B cell (primary cell): Measurements from ENCODE around the gene SGPL1. TPM values are rescaled to one million over a fixed set of nuclear protein-coding genes. Genes with fewer than 3 reads are reported as not detected.

Experiments
- ATAC-seq: fragments of 200-7000 bp; cut with Tn5 transposase; one replicate; pipeline ENCODE4 v1.10.0; 2021; ENCODE audit warnings: low read depth, mild to moderate bottlenecking, moderate number of reproducible peaks, moderate library complexity
- CTCF ChIA-PET: fragments of 350-600 bp; sonication (Branson Sonifier 250); formaldehyde crosslinking; loops from one replicate; lab custom pipeline; 2021; ENCODE audit warnings: antibody characterized with exemption, inconsistent platforms; lab: Charles Lee
- POLR2A ChIA-PET: fragments of 350-600 bp; sonication (Branson Sonifier 250); formaldehyde crosslinking; loops from one replicate; lab custom pipeline; 2021; ENCODE audit warnings: antibody characterized with exemption; lab: Charles Lee
- DNase-seq: peaks from one replicate; pipeline ENCODE4 v3.0.0; 2013
- H2AFZ ChIP-seq: 2 replicates; pipeline ENCODE4 v1.6.1; 2012; ENCODE audit warnings: mild to moderate bottlenecking, low read depth, low read length; ENCODE audit not compliant: insufficient read depth, poor library complexity, severe bottlenecking
- H3K27ac ChIP-seq, 2 donors: 1 replicate in 1 of 2; 2 replicates in 1 of 2; pipeline ENCODE4 v1.5.1; 2012 to 2013; ENCODE audit warnings: low read length in 2 of 2, mild to moderate bottlenecking in 2 of 2, moderate library complexity in 1 of 2
- H3K27me3 ChIP-seq, 4 experiments: fragments of 200-600 bp in 1 of 4; sonication (generic) in 1 of 4; replicated peaks in 1 of 4; 1 replicate in 2 of 4; 2 replicates in 2 of 4; pipeline versions ENCODE4 v1.6.1 to v1.7.0; 2013 to 2016; ENCODE audit warnings: low read length in 3 of 4, mild to moderate bottlenecking in 2 of 4, mixed read lengths in 1 of 4, moderate library complexity in 1 of 4; ENCODE audit not compliant: insufficient read depth in 4 of 4, control insufficient read depth in 3 of 4; ENCODE audit errors: control extremely low read depth in 1 of 4
- H3K36me3 ChIP-seq, 2 experiments: replicated peaks in 1 of 2; 1 replicate in 1 of 2; 2 replicates in 1 of 2; pipeline versions ENCODE4 v1.6.1 to v1.7.1; 2013; ENCODE audit warnings: low read length in 1 of 2; ENCODE audit not compliant: insufficient read depth in 2 of 2, control insufficient read depth in 1 of 2; ENCODE audit errors: control extremely low read depth in 1 of 2, extremely low read depth in 1 of 2
- H3K4me1 ChIP-seq, 2 donors: fragments of 200-600 bp in 1 of 2; sonication (generic) in 1 of 2; 1 replicate in 1 of 2; 2 replicates in 1 of 2; pipeline versions ENCODE4 v1.5.1 to v1.6.1; 2013 to 2017; ENCODE audit warnings: low read length in 2 of 2; ENCODE audit not compliant: control insufficient read depth in 2 of 2, insufficient read depth in 2 of 2
- H3K4me2 ChIP-seq: replicated peaks from 2 replicates; pipeline ENCODE3; 2012; ENCODE audit warnings: mild to moderate bottlenecking, low read depth, low read length; ENCODE audit not compliant: poor library complexity, severe bottlenecking
- H3K4me3 ChIP-seq, 5 experiments: fragments of 200-600 bp in 1 of 5; sonication (generic) in 1 of 5; 1 replicate in 3 of 5; 2 replicates in 2 of 5; pipeline versions ENCODE4 v1.5.1 to v1.7.0; 2011 to 2016; ENCODE audit warnings: low read length in 4 of 5, mild to moderate bottlenecking in 4 of 5, low read depth in 2 of 5, control low read depth in 1 of 5, moderate library complexity in 1 of 5; ENCODE audit not compliant: insufficient read depth in 1 of 5; ENCODE audit errors: control extremely low read depth in 1 of 5, extremely low read depth in 1 of 5
- H3K79me2 ChIP-seq: fragments of 200-600 bp; sonication (generic); one replicate; pipeline ENCODE4 v1.6.0; 2016; ENCODE audit warnings: low read length; ENCODE audit not compliant: control insufficient read depth, insufficient read depth
- H3K9ac ChIP-seq: fragments of 200-600 bp; sonication (generic); 2 replicates; pipeline ENCODE4 v1.6.1; 2017; ENCODE audit warnings: mild to moderate bottlenecking, low read length, moderate library complexity
- H3K9me3 ChIP-seq, 3 donors: one replicate each; pipeline versions ENCODE4 v1.6.1 to v1.7.1; 2013; ENCODE audit warnings: low read length in 2 of 3; ENCODE audit not compliant: control insufficient read depth in 2 of 3, insufficient read depth in 1 of 3; ENCODE audit errors: control extremely low read depth in 1 of 3
- H4K20me1 ChIP-seq: 2 replicates; pipeline ENCODE4 v1.6.0; 2012; ENCODE audit warnings: mild to moderate bottlenecking, low read length; ENCODE audit not compliant: insufficient read depth, control insufficient read depth, poor library complexity, severe bottlenecking
- H3K27ac Mint-ChIP-seq: one replicate; pipeline ENCODE4 v1.8.0; 2021; ENCODE audit warnings: mixed read lengths
- H3K27me3 Mint-ChIP-seq: one replicate; pipeline ENCODE4 v1.8.0; 2021; ENCODE audit warnings: mixed read lengths
- H3K4me1 Mint-ChIP-seq: one replicate; pipeline ENCODE4 v1.8.0; 2021; ENCODE audit warnings: mixed read lengths
- H3K4me3 Mint-ChIP-seq: one replicate; pipeline ENCODE4 v1.8.0; 2021; ENCODE audit warnings: mixed read lengths
- H3K9me3 Mint-ChIP-seq: one replicate; pipeline ENCODE4 v1.8.0; 2022; ENCODE audit warnings: mixed read lengths; ENCODE audit not compliant: insufficient read depth
- CTCF ChIP-seq: fragments of 200-600 bp; IDR thresholded peaks from one replicate; pipeline ENCODE4 v1.8.0; 2022; ENCODE audit warnings: antibody characterized with exemption, mild to moderate bottlenecking
- EZH2 ChIP-seq: IDR thresholded peaks from 2 replicates; pipeline ENCODE4 v1.6.1; 2012; ENCODE audit warnings: borderline replicate concordance, low read depth, mild to moderate bottlenecking, moderate library complexity, low read length; ENCODE audit not compliant: insufficient read depth, poor library complexity, severe bottlenecking
- WGBS: methylation state at CpG from one replicate; pipeline ENCODE4 v1.1.5; 2013; ENCODE audit warnings: missing lambda C conversion rate; ENCODE audit not compliant: insufficient coverage; 5-methylcytosine and 5-hydroxymethylcytosine counted together
- intact Hi-C: fragments of 100-400 bp; cut with micrococcal nuclease; formaldehyde crosslinking; loops from one replicate; pipeline ENCODE4 v1.10.0; 2022
- polyA plus RNA-seq: library from polyadenylated mRNA; depleted of rRNA; stranded (reverse); fragments of >200 nt; gene quantifications from 2 replicates; pipeline ENCODE4 v1.2.3, GENCODE V29; 2012
- total RNA-seq, 2 donors: library from RNA; stranded (reverse); fragments of 120-200 nt in 1 of 2; gene quantifications; 1 replicate in 1 of 2; 2 replicates in 1 of 2; pipeline versions ENCODE4 v1.2.3 to v1.2.4, GENCODE V29; 2013 to 2022

Gene SGPL1
- total and polyA plus RNA-seq, 2 donors (not counting 1 experiment from before 2014, with no cell fraction given): 9.1 to 46.2 TPM

GRCh38 chr10:70836319-70836718 is 20.6 kb downstream of the SGPL1 start:
- intact Hi-C loops: no loop called here
- DNase-seq (no peak), ATAC-seq (no peak)
- H3K4me1 ChIP-seq: no peaks in the 10 kb centered on the region
- H4K20me1 ChIP-seq: peaks cover 32% of the 10 kb centered on the region
- H3K36me3 ChIP-seq: peaks cover 3 to 4% of the 10 kb centered on the region in 2 experiments
- CTCF ChIA-PET: no interaction called here
- TF ChIP-seq CTCF (no peak), EZH2 (no peak)
- POLR2A ChIA-PET: no interaction called here
- Mint-ChIP-seq H3K4me1 (peaks cover 10% of the 10 kb centered on the region), H3K27ac (no peak overlapping the region), H3K9me3 (no peaks in the 10 kb centered on the region), H3K27me3 (no peaks in the 10 kb centered on the region), H3K4me3 (no peak overlapping the region)
- WGBS: no CpG with 5 or more reads among the region's 2 CpGs
- H3K79me2 ChIP-seq: peaks cover 54% of the 10 kb centered on the region
- no peak overlapping the region for H3K27ac ChIP-seq
- H2AFZ ChIP-seq: no peak overlapping the region
- no peak overlapping the region for H3K4me3 ChIP-seq
- H3K27me3 ChIP-seq: no peaks in the 10 kb centered on the region
- H3K4me2 ChIP-seq: no peak overlapping the region
- peaks cover 0 to 5% (median 4%) of the 10 kb centered on the region in 3 donors for H3K9me3 ChIP-seq
- H3K9ac ChIP-seq: no peak overlapping the region

- peaks cover 10% of the 10 kb centered on the region for H3K4me1 Mint-ChIP-seq
- H3K4me3 ChIP-seq: no peak overlapping the region
- peaks cover 46% of the 10 kb centered on the region for H3K79me2 ChIP-seq
- H3K4me3 Mint-ChIP-seq: no peak overlapping the region
- no peak overlapping the region for H2AFZ ChIP-seq
- no peak overlapping the region for H3K27ac Mint-ChIP-seq
- H3K27me3 Mint-ChIP-seq: no peaks in the 10 kb centered on the region
- H3K27ac ChIP-seq: no peak overlapping the region
- ChIA-PET POLR2A (no interaction called here), CTCF (no interaction called here)
- no peaks in the 10 kb centered on the region for H3K9me3 Mint-ChIP-seq
- peaks cover 0 to 5% (median 4%) of the 10 kb centered on the region in 3 donors for H3K9me3 ChIP-seq
- H3K36me3 ChIP-seq: peaks cover 3 to 4% of the 10 kb centered on the region in 2 experiments
- intact Hi-C loops: no loop called here
- H3K27me3 ChIP-seq: no peaks in the 10 kb centered on the region
- TF ChIP-seq EZH2 (no peak), CTCF (no peak)
- no peak overlapping the region for H3K4me2 ChIP-seq
- no CpG with 5 or more reads among the region's 3 CpGs for WGBS
- no peaks in the 10 kb centered on the region for H3K4me1 ChIP-seq
- H4K20me1 ChIP-seq: peaks cover 29% of the 10 kb centered on the region
- DNase-seq (no peak), ATAC-seq (no peak)
- H3K9ac ChIP-seq: no peak overlapping the region
Observed at GRCh38 chr10:70837660-70838059, 21.9 kb downstream of the SGPL1 start.
